GM19035 (cell line): ENCODE measurements around the gene ZNF420.
"Not testable (repeated sequence)": the region's sequence is repeated elsewhere in the genome, so short reads cannot be mapped to it uniquely, and the experiment has no call there.

Source experiments
- ATAC-seq: cut with Tn5 transposase; IDR thresholded peaks from one replicate; pipeline ENCODE4 v1.9.1; 2021; ENCODE audit not compliant: unreplicated experiment

The ZNF420 gene

DNA sequence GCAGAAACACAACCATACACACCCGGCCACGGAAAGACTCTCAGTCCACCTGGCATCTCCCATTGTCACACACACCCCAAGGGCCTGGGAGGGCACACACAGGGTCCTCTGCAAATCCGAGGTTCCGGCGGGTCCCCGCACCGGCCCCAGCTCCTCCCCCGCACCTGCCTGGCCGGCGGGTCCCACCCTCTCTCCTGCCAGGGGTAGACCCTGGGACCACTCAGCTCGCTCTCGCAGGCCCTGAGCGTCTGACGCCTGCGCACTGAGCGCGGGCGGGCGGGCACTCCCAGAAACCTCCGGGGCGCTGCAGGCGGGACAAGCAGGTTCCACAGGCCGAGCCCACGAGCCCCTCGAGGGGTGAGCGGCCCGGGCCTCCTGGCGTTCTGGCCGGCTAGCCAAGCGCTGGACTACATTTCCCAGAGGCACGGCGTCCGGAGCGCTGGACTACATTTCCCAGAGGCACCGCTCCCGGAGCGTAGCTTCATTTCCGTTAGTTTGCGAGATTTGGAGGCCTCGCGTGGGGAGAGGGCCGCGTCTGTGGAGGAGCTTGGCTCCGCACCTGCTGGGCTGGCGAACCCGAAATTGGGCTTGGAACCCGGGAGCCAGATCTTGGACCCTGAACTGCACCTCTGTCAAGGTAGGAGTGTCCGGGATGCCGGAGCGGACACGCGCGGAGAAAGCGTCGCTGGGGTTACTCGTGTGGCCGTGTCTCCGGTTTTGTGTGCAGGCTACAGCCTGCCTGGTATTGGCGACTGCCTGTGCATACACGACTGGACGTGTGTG is at the start of gene ZNF420:
Gene ZNF420 (plus strand): TSS at position 500 of the 783 bp plus-strand sequence. CDS start 10,686 bp downstream, outside the sequence.
- peak; percentile 96 for ATAC-seq

DNA sequence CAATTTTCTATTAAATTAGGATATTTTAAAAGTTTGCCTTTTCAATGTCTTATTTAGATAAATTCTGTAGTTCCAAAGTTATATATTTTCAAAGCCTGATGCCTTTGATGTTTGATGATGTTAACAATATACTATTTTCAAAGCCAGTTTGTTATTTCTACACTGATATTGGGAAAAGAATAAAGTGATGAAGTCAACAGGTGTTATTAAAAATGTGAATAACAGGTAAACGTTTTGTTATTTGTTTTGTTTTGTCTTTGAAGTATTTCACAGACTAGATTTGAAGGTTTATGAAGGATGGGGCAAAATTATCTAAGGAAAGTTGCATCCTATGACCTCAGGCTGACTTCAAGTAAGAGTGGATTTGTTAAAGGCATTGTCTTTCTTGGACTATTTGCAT is 33.1 kb upstream of the ZNF420 start:
- ATAC-seq, result no peak

DNA sequence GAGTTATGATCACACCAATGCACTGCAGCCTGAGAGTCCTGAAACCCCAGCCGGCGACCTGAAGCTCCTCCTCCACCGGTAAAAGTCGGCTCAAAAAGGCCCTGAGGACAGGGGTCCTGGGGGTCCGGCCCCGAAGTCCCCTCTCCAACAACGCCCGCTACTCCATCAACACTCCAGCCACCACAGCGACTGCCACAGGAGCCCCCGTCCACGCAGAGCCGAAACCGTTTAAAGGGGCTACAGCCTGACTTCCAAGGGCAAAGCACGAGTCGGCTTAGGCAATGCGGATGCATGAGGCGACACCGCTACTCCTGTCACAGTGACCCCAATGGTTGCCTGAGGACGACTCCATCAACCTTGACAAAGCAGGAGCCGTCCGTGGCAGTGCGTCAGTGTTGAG is 22.9 kb upstream of the ZNF420 start:
- ATAC-seq, result no peak

DNA sequence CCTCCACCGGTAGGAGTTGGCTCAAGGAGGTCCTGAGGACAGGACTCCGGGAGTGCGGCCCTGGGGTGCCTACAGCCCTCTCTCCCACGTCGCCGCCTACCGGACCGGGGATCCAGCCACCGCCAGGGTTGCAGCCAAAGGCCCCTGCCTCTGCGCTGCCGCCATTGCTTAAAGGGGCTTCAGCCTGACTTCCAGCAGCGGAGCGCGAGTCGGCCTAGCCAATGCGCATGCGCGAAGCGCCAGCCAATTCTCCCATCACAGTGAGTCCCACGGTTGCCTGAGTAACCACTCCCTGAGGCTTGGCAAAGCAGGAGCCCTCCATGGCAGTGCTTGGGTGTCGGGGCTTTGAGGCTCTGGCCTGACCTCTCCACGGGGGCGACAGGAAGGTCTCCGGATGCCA is 21.5 kb upstream of the ZNF420 start:
- ATAC-seq, result no peak

DNA sequence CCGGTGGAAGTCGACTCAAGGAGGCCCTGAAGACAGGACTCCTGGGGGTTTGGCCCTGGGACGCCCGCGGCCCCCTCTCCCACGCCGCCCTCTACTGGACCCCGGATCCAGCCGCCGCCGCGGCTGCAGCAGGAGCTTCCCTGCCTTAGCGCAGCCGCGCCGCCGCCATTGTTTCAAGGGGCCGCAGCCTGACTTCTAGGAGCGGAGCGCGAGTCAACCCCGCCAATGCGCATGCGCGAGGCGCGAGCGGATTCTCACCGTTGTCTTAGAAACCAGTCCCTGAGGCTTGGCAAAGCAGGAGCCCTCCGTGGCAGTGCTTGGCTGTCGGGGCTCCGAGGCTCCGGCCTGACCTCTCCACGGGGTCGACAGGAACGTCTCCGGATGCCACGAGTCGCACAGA is 19.1 kb upstream of the ZNF420 start:
- ATAC-seq, result no peak

DNA sequence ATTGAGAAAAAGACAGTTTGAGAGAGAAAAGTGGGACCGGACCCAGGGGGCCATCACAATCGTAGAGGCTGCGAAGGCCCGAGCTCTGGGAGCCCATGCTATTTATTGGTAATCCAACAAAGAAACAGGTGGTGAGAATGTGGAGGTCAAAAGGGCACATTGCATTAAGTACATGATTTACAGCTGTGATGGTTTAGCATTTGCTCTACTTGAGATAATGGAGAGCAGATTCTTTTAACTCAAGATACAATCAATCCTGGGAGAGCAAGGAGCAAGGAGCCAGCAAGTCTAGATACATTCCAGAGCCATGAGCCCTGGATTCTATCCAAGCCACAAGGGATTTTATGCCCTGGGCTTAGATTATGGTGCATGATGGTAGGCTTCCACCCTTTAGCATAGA is 13.3 kb upstream of the ZNF420 start:
- ATAC-seq, result not testable (repeated sequence)

DNA sequence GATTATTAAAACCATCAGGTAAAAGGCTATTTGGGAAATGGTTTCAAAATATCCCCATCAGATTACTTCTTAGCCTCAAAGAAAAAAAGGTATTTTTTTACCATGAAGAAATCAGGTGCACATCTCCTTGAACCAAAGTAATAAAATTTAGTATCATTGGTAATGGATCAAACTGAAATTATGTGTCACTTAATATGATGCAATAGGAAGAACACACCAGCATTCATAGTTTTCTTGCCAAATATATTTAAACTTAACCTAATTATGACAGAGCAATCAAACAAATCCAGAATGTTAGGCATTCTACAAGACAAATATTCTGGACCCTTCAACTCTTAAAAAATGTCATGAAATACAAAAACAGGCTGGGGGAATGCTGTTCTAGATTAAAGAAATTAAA is 4.1 kb upstream of the ZNF420 start:
- no peak for ATAC-seq

DNA sequence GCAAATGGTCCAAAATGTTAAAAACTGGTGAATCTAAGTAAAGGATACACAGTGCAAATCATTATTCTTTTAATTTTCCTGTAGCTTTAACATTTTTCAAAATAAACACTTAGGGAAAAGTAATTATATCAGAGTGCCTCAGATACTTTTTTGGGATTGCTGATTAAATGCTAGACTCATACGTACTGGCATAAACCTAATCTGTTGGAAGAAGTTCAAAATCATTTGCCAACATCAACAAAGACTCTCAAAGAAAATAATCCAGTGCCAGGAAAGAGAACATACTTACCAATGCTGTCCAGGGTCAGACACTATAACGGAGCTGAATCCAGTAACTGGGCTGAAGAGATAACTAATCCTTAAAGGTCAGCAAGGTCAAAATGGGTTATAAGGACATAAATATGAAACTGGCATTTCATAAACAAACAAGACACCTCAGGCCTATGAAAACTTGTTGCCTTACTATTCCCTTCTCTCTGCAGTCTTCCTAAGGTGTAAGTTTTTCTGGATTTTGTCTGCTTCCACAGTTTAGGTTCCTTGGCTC is 3.3 kb upstream of the ZNF420 start:
- no peak for ATAC-seq

DNA sequence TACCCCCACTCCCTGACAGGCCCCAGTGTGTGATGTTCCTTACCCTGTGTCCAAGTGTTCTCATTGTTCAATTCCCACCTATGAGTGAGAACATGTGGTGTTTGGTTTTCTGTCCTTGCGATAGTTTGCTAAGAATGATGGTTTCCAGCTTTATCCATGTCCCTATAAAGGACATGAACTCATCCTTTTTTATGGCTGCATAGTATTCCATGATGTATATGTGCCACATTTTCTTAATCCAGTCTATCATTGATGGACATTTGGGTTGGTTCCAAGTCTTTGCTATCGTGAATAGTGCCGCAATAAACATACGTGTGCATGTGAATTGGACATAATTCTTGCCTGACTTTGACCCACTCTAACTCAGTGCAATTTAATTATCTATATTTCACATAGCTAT is 1.7 kb upstream of the ZNF420 start:
- not testable (repeated sequence) for ATAC-seq

DNA sequence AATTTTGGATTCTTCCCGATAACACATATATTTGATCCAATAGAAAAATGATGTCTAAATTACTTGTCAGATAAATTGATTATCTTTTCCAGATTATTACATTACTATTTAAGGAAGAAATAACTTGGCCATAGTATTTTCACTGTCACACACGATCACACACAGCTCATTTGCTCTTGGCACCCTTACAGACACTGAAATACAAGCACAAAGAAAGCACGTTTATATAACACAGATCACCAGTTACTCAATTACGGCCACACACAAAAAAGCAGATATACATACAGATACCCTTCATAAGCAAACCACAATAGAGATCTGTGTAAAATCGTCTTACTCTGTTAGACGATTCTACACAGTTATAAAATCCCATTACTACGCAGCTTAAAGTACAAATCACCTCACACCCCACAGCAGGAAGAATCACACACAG is 716 bp upstream of the ZNF420 start:
- ATAC-seq, result no peak

DNA sequence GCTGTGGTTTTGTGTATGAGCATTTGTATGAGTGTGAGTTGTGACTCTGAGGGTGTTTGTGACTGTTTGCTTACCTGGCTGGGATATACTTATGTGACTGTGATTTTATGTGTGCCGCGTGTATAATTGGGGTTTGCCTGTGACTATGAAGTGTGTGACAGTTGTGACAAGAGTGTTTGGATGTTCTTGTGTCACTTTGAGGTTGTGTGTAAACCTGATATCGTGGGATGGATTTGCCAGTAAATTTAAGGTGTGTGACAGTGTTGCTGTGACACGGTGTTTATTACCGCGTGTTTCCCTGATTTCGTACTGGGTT is 442 bp downstream of the ZNF420 start:
- no peak for ATAC-seq

DNA sequence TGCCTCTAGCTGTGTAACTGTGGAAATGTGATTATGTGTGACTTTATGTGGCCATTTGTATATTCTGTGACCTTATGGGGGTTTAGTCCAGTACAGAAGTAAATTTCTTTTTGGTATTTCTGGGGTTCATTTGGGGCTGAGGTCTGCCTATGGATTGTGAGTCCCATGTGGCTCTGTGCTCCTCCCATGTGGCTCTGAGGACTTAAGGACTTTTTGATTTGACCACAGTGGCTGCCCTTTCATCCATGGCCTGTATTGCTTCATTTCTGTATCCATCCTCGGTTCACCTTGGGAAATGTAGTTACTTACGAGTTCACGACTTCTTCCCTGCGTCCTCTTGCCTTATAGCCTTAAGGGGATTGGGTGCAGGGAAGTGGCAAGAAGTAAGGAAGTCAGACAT is 1.0 kb downstream of the ZNF420 start:
- no peak for ATAC-seq

DNA sequence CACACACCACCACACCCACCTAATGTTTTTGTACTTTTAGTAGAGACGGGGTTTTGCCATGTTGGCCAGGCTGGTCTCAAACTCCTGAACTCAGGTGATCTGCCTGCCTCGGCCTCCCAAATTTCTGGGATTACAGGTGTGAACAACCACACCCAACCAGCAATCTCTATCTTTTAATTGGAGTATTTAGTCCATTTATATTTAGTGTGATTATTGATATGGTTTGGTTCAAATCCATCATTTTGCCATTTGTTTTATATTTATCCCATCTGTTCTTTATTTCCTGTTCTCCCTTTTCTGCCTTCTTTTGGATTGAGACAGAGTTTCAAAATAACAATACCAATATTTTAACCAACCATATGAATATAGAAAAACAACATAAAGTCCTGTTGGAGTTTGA is 4.1 kb downstream of the ZNF420 start:
- no peak for ATAC-seq

DNA sequence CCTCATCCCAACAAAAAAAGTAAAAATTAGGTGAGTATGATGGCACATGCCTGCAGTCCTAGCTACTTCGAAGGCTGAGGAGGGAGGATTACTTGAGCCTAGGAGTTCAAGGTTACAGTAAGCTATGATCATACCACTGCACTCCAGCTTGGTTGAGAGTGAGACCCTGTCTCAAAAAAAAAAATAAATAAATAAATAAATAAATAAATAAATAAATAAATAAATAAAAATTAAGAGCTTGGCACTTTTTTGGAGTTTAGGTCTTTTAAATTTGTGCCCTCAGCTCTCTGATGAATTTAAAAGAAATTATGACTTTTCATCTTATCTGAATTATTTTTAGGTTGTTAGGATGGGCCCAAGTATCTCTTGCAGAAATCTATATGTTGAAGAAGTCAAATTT is 8.9 kb downstream of the ZNF420 start:
- ATAC-seq, result no peak

DNA sequence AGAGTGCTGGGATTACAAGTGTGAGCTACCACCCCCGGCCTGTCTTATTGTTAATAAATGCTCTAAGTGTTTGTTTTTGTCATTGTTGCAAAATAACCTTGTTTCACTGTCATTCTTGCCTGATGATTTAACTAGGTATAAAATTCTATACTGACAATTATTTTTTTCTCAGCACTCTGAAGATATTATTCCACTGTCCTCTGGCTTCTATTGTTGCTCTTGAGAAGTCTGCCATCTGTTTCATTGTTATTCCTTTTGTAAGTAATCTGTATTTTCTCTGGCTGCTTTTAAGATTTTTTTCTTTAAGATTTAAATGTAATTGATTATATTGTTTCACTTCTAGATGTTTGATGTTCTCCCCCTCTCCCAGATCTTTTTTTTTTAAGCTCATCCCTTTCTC is 17.6 kb downstream of the ZNF420 start:
- ATAC-seq, result no peak

DNA sequence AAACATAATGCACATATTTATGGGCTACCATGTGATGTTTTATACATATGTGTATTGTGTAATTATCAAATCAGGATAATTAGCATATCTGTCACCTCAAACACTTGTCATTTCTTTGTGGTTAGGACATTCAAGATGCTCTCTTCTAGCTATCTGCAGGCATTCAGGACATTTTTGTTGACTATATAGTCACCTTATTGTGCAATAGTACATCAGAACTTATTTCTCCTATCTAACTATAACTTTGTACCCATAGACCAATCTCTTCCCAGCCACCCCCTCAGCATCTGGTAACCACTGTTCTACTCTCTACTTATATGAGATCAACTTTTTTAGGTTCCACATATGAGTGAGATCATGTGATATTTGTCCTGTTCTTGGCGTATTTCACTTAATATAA is 20.3 kb downstream of the ZNF420 start:
- ATAC-seq, result no peak

DNA sequence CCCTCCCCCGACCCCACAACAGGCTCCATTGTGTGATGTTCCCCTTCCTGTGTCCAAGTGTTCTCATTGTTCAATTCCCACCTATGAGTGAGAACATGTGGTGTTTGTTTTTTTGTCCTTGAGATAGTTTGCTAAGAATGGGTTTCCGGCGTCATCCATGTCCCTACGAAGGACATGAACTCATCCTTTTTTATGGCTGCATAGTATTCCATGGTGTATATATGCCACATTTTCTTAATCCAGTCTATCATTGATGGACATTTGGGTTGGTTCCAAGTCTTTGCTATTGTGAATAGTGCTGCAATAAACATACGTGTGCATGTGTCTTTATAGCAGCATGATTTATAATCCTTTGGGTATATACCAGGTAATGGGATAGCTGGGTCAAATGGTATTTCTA is 25.9 kb downstream of the ZNF420 start:
- not testable (repeated sequence) for ATAC-seq

DNA sequence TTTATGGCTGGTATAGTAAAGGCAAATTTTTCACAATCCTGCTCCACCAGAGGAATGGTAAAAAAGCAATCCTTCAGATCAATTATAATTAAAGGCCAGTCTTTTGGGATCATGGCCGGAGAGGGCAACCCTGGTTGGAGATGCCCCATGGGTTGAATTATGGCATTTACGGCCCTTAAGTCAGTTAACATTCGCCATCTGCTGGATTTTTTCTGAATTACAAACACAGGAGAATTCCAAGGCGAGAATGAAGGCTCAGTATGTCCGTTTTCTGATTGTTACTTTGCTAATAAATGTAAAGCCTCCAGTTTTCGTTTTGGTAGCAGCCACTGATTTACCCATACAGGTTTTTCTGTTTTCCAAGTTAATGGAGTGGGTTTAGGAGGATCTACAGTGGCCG is 33.5 kb downstream of the ZNF420 start:
- ATAC-seq, result not testable (repeated sequence)

DNA sequence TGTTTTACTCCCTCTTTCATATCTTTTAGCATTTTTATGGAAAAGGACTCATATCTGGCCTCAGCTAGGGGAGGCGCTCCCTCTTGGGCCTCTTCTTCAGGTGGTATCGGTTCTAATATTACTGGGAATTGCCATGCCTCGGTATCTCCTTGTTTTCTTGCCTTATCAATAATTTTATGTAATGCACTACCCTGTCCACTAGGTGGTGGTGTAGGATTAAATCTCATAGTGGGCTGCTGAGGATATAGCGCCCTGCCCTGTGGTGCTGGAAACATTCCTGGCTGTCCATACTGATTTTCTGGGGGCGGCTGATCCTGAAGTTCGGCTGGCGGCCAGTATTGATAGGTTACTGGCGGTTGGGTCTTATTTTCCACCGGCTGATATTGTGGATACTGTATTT is 35.8 kb downstream of the ZNF420 start:
- no peak for ATAC-seq

DNA sequence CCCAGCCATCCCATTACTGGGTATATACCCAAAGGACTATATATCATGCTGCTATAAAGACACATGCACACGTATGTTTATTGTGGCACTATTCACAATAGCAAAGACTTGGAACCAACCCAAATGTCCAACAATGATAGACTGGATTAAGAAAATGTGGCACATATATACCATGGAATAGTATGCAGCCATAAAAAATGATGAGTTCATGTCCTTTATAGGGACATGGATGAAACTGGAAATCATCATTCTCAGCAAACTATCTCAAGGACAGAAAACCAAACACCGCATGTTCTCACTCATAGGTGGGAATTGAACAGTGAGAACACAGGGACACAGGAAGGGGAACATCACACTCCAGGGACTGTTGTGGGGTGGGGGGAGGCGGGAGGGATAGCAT is 43.9 kb downstream of the ZNF420 start:
- not testable (repeated sequence) for ATAC-seq

DNA sequence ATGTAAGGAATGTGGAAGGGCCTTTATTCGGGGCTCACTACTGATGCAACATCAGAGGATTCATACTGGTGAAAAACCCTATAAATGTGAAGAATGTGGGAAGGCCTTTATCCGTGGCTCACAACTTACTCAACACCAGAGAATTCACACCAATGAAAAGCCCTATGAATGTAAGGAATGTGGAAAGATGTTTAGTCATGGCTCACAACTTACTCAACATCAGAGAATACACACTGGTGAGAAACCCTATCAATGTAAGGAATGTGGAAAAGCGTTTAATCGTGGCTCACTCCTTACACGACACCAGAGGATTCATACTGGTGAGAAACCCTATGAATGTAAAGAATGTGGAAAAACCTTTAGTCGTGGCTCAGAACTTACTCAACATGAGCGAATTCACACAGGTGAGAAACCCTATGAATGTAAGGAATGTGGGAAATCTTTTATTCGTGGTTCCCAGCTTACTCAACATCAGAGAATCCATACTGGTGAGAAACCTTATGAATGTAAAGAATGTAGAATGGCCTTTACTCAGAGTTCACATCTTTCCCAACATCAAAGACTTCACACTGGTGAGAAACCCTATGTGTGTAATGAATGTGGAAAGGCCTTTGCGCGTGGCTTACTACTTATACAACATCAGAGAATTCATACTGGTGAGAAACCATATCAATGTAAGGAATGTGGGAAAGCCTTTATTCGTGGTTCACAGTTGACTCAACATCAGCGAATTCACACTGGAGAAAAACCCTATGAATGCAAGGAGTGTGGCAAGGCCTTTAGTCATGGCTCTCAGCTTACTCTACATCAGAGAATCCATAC is 50.0 kb downstream of the ZNF420 start:
- no peak for ATAC-seq

DNA sequence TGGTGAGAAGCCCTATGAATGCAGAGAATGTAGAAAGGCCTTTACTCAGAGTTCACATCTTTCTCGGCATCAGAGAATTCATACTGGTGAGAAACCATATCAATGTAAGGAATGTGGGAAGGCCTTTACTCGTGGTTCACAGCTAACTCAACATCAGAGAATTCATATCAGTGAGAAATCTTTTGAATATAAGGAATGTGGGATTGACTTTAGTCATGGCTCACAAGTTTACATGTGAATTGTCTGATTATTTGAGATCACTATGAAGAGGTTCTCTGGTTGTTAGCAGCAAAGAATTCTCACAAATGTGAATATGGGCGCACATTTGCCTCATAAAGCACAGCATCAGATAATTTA is 50.6 kb downstream of the ZNF420 start:
- ATAC-seq, result no peak
